Measurements from ENCODE around the gene ADCYAP1.
A peak's percentile ranks its signal among the peaks of the same experiment; 100 is the strongest.

Gene ADCYAP1

GRCh38 chr18:944440-944839 is 39.8 kb downstream of the ADCYAP1 start:
- DNase-seq = peak; percentile 46
- Histone ChIP-seq H3K36me3 (replicated peaks) (no peaks in the 10 kb centered on the region), H3K27ac (no peak overlapping the region), H3K27me3 (replicated peaks) (no peaks in the 10 kb centered on the region), H3K4me3 (ENCODE audit: low read depth, low read length) (no peak overlapping the region)
- in situ Hi-C loops (cut with HindIII; ENCODE audit: low pct_ligation_motif_present, low sequenced_read_pairs) = no loop called here
- TF ChIP-seq, protein P1, sequence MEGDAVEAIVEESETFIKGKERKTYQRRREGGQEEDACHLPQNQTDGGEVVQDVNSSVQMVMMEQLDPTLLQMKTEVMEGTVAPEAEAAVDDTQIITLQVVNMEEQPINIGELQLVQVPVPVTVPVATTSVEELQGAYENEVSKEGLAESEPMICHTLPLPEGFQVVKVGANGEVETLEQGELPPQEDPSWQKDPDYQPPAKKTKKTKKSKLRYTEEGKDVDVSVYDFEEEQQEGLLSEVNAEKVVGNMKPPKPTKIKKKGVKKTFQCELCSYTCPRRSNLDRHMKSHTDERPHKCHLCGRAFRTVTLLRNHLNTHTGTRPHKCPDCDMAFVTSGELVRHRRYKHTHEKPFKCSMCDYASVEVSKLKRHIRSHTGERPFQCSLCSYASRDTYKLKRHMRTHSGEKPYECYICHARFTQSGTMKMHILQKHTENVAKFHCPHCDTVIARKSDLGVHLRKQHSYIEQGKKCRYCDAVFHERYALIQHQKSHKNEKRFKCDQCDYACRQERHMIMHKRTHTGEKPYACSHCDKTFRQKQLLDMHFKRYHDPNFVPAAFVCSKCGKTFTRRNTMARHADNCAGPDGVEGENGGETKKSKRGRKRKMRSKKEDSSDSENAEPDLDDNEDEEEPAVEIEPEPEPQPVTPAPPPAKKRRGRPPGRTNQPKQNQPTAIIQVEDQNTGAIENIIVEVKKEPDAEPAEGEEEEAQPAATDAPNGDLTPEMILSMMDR (IDR thresholded peaks at IDR 0.05; ENCODE audit: low read depth, low read length, missing control alignments) = no peak

DNA sequence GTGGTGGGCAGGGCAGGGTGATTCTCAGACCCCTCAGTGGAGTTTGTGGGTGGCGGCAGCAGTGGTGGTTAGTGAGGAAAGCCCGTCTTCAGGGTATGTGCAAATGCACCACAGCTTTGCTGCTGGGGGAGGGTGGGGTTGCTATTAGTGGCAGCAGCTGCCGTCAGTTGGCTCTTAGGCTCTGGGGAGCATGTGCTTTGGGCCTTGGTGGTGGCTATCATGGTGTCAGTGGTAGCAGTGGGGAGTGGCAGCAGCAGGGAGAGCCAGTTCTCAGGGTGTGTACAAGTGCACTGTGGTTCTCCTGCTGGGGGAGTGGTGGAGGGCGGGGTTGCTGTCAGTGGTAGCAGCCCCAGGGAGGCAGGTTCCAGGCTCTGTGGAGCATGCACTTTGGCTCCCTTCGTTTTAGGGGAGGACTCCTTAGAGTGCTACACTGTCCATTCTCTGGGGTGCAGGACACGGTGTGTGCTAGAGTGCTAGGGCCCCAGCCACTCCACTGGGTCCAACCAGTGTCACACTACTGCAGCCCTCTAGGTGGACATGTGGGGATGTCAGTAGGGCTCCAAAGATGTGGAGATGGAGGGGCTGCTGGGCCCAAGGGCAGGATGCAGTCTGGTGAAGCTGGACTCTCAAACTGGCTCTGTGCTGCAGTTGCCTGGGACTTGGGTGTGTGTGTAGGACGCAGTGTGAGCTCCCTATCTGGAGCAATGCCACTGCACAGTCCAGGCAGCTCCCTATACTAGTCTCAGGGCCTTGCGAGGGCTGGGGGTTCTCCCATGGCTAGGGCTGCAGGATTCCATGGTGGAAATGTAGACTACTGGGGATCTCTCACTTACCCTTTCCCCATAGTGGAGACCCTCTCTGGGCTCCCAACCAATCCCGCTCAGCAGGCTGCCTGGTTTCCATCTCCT is 45.3 kb downstream of the ADCYAP1 start:
- in situ Hi-C loops (cut with HindIII; ENCODE audit: low pct_ligation_motif_present, low sequenced_read_pairs) = no loop called here
- no peaks in the 10 kb centered on the region for H3K36me3 ChIP-seq (replicated peaks)
- DNase-seq = no peak
- H3K27me3 ChIP-seq (replicated peaks) = no peaks in the 10 kb centered on the region
- no peak overlapping the region for H3K27ac ChIP-seq
- TF ChIP-seq, protein P1 (IDR thresholded peaks at IDR 0.05; ENCODE audit: low read depth, low read length, missing control alignments) = no peak
- H3K4me3 ChIP-seq (ENCODE audit: low read depth, low read length) = no peak overlapping the region

- no peaks in the 10 kb centered on the region for H3K36me3 ChIP-seq (replicated peaks)
- H3K4me3 ChIP-seq (ENCODE audit: low read depth, low read length) = no peak overlapping the region
- no peaks in the 10 kb centered on the region for H3K27me3 ChIP-seq (replicated peaks)
- H3K27ac ChIP-seq = no peak overlapping the region
- DNase-seq = no peak
- in situ Hi-C loops (cut with HindIII; ENCODE audit: low pct_ligation_motif_present, low sequenced_read_pairs) = no loop called here
- TF ChIP-seq, protein P1 (IDR thresholded peaks at IDR 0.05; ENCODE audit: low read depth, low read length, missing control alignments) = no peak
Observed at GRCh38 chr18:950882-951495, 46.3 kb downstream of the ADCYAP1 start.

- DNase-seq = no peak
- no peaks in the 10 kb centered on the region for H3K36me3 ChIP-seq (replicated peaks)
- H3K27me3 ChIP-seq (replicated peaks) = no peaks in the 10 kb centered on the region
- no peak overlapping the region for H3K27ac ChIP-seq
- in situ Hi-C loops (cut with HindIII; ENCODE audit: low pct_ligation_motif_present, low sequenced_read_pairs) = no loop called here
- TF ChIP-seq, protein P1 (IDR thresholded peaks at IDR 0.05; ENCODE audit: low read depth, low read length, missing control alignments) = no peak
- no peak overlapping the region for H3K4me3 ChIP-seq (ENCODE audit: low read depth, low read length)
Observed at GRCh38 chr18:955384-956066, 50.9 kb downstream of the ADCYAP1 start.

GRCh38 chr18:957829-958228 is 53.2 kb downstream of the ADCYAP1 start:
- Histone ChIP-seq H3K27me3 (replicated peaks) (no peaks in the 10 kb centered on the region), H3K36me3 (replicated peaks) (no peaks in the 10 kb centered on the region), H3K4me3 (ENCODE audit: low read depth, low read length) (no peak overlapping the region), H3K27ac (no peak overlapping the region)
- in situ Hi-C loops (cut with HindIII; ENCODE audit: low pct_ligation_motif_present, low sequenced_read_pairs) = no loop called here
- TF ChIP-seq, protein P1 (IDR thresholded peaks at IDR 0.05; ENCODE audit: low read depth, low read length, missing control alignments) = no peak
- DNase-seq = no peak

All from brain microvascular endothelial cell (primary cell).